Muscle of leg (tissue), 11 donors: ENCODE data around the gene BAZ1A. TPM values are rescaled to one million over a fixed set of nuclear protein-coding genes. Genes with fewer than 3 reads are reported as not detected.
A peak's percentile ranks its signal among the peaks of the same experiment; 100 is the strongest.

Experiments
- DNase-seq: peaks from one replicate; pipeline ENCODE4 v3.0.0; 2013
- H3K27ac ChIP-seq: one replicate; pipeline ENCODE4 v1.5.1; 2013; ENCODE audit warnings: mild to moderate bottlenecking, low read length, control low read depth
- H3K27me3 ChIP-seq: one replicate; pipeline ENCODE4 v1.6.1; 2013; ENCODE audit warnings: low read length; ENCODE audit not compliant: control insufficient read depth, insufficient read depth
- H3K36me3 ChIP-seq: one replicate; pipeline ENCODE4 v1.6.1; 2013; ENCODE audit warnings: low read length; ENCODE audit not compliant: control insufficient read depth, insufficient read depth
- H3K4me1 ChIP-seq: one replicate; pipeline ENCODE4 v1.6.1; 2013; ENCODE audit warnings: low read length; ENCODE audit not compliant: control insufficient read depth, insufficient read depth
- H3K4me3 ChIP-seq: one replicate; pipeline ENCODE4 v1.5.1; 2013; ENCODE audit warnings: low read length, control low read depth
- H3K9me3 ChIP-seq: replicated peaks from 2 replicates; pipeline ENCODE4 v1.6.1; 2013; ENCODE audit warnings: low read depth, low read length; ENCODE audit not compliant: control insufficient read depth
- WGBS: methylation state at CpG from one replicate; pipeline ENCODE4 v1.1.5; 2013; ENCODE audit warnings: missing lambda C conversion rate; ENCODE audit not compliant: insufficient coverage; 5-methylcytosine and 5-hydroxymethylcytosine counted together
- polyA plus RNA-seq, 8 donors: library from polyadenylated mRNA; unstranded; fragments of 120-200 nt; gene quantifications; one replicate each; pipeline versions ENCODE4 v1.2.1 to v1.2.3, GENCODE V29; 2013; ENCODE audit warnings: inconsistent platforms in 1 of 8, low replicate concordance in 1 of 8; ENCODE audit not compliant: insufficient read length in 8 of 8, insufficient read depth in 1 of 8
- total RNA-seq: library from RNA; stranded (reverse); fragments of 120-200 nt; gene quantifications from one replicate; pipeline ENCODE4 v1.2.4, GENCODE V29; 2013

BAZ1A gene
- total and polyA plus RNA-seq, 9 donors: 14.7 to 27.8 (median 19.1) TPM

DNA sequence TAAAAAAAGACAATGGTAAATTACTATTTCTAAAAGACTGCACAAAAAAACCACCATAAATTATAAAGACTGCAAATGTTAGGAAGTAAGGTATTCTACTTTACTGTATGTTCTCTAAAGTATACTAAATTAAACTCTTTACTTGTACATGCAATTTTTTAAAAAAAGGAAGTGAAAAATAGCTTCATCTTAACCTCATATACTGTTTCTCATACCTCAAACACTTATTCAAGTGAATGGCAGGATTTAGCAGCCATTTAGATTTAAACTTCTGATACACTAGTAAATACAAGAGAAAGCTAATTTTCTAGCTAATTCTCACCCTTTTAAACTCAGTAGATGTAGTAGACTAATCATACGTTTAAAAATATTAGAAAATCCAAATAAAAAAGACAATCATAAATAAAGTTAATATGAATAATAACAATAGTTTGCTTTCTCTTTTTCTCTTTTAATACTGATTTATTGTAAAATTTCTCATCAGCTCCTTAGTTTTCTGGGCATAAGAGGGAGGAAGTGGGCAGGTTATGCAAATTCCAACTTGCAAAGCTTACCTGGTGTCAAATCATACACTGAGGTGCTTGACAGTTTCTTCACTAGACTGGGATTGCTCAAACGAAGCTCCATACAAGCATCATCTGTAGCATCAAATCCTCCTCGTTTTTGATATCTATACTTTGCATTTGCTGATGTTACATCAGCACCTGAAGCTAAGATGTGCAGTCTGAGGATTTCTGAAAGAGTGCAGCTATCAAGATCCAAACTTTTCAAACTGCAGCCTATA, 89.7 kb downstream of the BAZ1A start:
- WGBS: 80% methylated on average over 2 of the region's 3 CpGs
- H3K27me3 ChIP-seq: no peaks in the 10 kb centered on the region
- peaks cover 15% of the 10 kb centered on the region for H3K36me3 ChIP-seq

DNA sequence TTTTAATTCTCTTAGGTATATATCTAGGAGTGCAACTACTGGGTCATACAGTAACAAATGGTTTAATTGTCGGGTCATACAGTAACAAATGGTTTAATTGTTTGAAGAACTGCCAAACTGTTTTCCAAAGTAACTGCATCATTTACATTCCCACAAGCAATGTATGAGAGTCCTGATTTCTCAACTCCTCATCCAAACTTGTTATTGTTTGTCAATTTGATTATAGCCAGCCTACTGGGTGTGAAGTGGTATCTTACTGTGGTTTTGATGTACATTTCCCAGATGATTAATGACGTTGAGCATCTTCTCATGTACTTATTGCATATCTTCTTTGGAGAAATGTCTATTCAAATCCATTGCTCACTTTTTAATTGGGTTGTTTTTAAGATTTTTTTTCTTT, 93.1 kb downstream of the BAZ1A start:
- Histone ChIP-seq H3K4me3 (no peak overlapping the region), H3K36me3 (peaks cover 16% of the 10 kb centered on the region), H3K27ac (no peak overlapping the region), H3K27me3 (no peaks in the 10 kb centered on the region), H3K9me3 (no peaks in the 10 kb centered on the region), H3K4me1 (no peaks in the 10 kb centered on the region)
- no peak for DNase-seq
- no CpG with 5 or more reads among the region's 2 CpGs for WGBS

More for the DNA sequence above, 89.7 kb downstream of the BAZ1A start:
- H3K4me3 ChIP-seq: no peak overlapping the region
- H3K27ac ChIP-seq: no peak overlapping the region
- no peaks in the 10 kb centered on the region for H3K9me3 ChIP-seq
- DNase-seq: no peak
- H3K4me1 ChIP-seq: no peaks in the 10 kb centered on the region

DNA sequence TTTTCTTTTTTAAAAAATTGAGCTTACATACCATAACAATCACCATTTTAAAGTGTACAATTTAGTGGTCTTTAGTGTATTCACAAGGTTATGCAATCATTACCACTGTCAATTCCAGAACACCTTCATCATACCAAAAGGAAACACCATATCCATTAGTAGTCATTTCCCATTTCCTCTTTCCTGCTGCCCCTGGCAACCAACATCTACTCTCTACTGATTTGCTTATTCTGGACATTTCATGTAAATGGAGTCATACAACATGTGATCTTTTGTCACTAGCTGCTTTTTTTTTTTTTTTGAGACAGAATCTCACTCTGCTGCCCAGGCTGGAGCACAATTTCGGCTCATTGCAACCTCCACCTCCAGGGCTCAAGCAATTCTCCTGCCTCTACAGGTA, 93.9 kb downstream of the BAZ1A start:
- Histone ChIP-seq H3K36me3 (peaks cover 17% of the 10 kb centered on the region), H3K4me1 (no peaks in the 10 kb centered on the region), H3K27me3 (no peaks in the 10 kb centered on the region), H3K27ac (no peak overlapping the region), H3K9me3 (no peaks in the 10 kb centered on the region), H3K4me3 (no peak overlapping the region)
- WGBS: no CpG with 5 or more reads among the region's 1 CpG
- peak; percentile 44 for DNase-seq

GRCh38 chr14:34780646-34781045, 94.5 kb downstream of the BAZ1A start:
- H3K4me1 ChIP-seq: no peaks in the 10 kb centered on the region
- DNase-seq: no peak
- no peak overlapping the region for H3K4me3 ChIP-seq
- no peaks in the 10 kb centered on the region for H3K27me3 ChIP-seq
- H3K27ac ChIP-seq: no peak overlapping the region
- no peaks in the 10 kb centered on the region for H3K9me3 ChIP-seq
- H3K36me3 ChIP-seq: peaks cover 19% of the 10 kb centered on the region

DNA sequence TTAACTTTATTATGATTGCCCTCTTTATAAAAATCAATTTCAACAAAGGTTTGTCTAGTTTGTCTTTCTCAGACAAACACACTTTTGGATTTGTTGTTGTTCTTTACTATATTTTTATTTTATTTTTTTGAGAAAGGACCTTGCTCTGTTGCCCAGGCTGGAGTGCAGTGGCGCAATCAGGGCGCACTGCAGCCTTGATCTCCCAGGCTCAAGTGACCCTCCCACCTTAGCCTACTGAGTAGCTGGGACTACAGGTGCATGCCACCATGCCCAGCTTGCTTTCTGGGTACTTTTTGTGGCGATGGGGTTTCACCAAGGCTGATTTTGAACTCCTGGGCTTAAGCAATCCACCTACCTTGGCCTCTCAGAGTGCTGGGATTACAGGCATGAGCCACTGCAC, 96.4 kb downstream of the BAZ1A start:
- H3K4me1 ChIP-seq: no peaks in the 10 kb centered on the region
- H3K36me3 ChIP-seq: peaks cover 20% of the 10 kb centered on the region
- no peak overlapping the region for H3K4me3 ChIP-seq
- WGBS: 100% methylated on average over 2 of the region's 3 CpGs
- DNase-seq: no peak
- H3K27me3 ChIP-seq: no peaks in the 10 kb centered on the region
- no peak overlapping the region for H3K27ac ChIP-seq
- H3K9me3 ChIP-seq: no peaks in the 10 kb centered on the region

- no peaks in the 10 kb centered on the region for H3K9me3 ChIP-seq
- peaks cover 14% of the 10 kb centered on the region for H3K36me3 ChIP-seq
- no peaks in the 10 kb centered on the region for H3K4me1 ChIP-seq
- WGBS: no CpG with 5 or more reads among the region's 1 CpG
- no peak for DNase-seq
- no peak overlapping the region for H3K4me3 ChIP-seq
- H3K27ac ChIP-seq: no peak overlapping the region
- H3K27me3 ChIP-seq: no peaks in the 10 kb centered on the region
These were observed 98.5 kb downstream of the BAZ1A start for GRCh38 chr14:34776611-34777010.

- WGBS: 92% methylated on average over 2 of the region's 4 CpGs
- peaks cover 13% of the 10 kb centered on the region for H3K36me3 ChIP-seq
- H3K27ac ChIP-seq: no peak overlapping the region
- DNase-seq: no peak
- H3K4me3 ChIP-seq: no peak overlapping the region
- no peaks in the 10 kb centered on the region for H3K27me3 ChIP-seq
- H3K4me1 ChIP-seq: no peaks in the 10 kb centered on the region
- H3K9me3 ChIP-seq: no peaks in the 10 kb centered on the region
These were observed 99.2 kb downstream of the BAZ1A start for GRCh38 chr14:34775922-34776321.

GRCh38 chr14:34775342-34775741, 99.8 kb downstream of the BAZ1A start:
- H3K27ac ChIP-seq: no peak overlapping the region
- no peak overlapping the region for H3K4me3 ChIP-seq
- no peaks in the 10 kb centered on the region for H3K4me1 ChIP-seq
- H3K9me3 ChIP-seq: no peaks in the 10 kb centered on the region
- peaks cover 13% of the 10 kb centered on the region for H3K36me3 ChIP-seq
- no peak for DNase-seq
- no peaks in the 10 kb centered on the region for H3K27me3 ChIP-seq
- WGBS: 83% methylated on average over 1 of the region's 2 CpGs

- no peaks in the 10 kb centered on the region for H3K9me3 ChIP-seq
- H3K4me1 ChIP-seq: no peaks in the 10 kb centered on the region
- no peak overlapping the region for H3K4me3 ChIP-seq
- no CpG with 5 or more reads among the region's 1 CpG for WGBS
- DNase-seq: no peak
- no peaks in the 10 kb centered on the region for H3K27me3 ChIP-seq
- H3K27ac ChIP-seq: no peak overlapping the region
- H3K36me3 ChIP-seq: peaks cover 4% of the 10 kb centered on the region
These were observed 104.3 kb downstream of the BAZ1A start for GRCh38 chr14:34770901-34771300.

DNA sequence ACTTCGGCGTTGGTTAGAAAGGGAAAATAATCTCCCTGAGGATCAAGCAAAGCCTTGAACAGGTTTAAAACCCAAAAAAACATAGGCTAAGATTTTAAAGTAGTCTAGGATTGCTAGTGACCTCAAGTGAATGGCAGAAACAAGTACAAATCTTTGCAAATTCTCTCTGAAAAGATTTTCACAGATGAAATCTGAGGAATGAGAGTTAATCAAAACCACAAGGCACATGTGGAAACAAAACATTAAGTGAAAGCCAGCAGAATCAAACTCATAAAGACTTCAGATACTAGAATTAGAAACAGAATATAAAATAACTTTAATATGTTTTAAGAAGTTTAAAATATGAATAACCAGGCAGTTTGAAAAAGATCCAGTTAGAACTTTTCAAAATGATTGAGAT, 108.6 kb downstream of the BAZ1A start:
- WGBS: no CpG with 5 or more reads among the region's 2 CpGs
- peak; percentile 66 for DNase-seq
- H3K36me3 ChIP-seq: peaks cover 21% of the 10 kb centered on the region

DNA sequence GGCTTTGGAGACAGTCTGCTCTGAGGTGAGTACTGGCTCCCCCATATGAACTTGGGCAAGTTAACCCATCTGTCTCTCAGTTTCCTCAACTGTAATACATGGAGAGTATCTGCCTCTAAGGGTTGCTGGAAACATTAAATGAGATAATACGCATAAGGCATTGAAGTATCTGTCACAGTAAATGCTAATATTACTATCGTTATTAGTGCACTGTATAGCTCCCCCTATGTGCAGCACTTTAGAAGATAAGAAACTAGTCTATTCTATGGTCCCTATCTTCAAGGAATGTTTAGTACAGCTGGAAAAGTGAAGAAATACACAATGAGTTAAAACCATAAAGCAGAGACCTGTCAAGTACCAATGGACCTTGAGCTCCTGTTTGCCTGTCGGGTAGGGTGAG, 109.1 kb downstream of the BAZ1A start:
- Histone ChIP-seq H3K36me3 (peaks cover 21% of the 10 kb centered on the region), H3K4me3 (no peak overlapping the region), H3K9me3 (no peaks in the 10 kb centered on the region), H3K4me1 (no peaks in the 10 kb centered on the region), H3K27ac (no peak overlapping the region), H3K27me3 (no peaks in the 10 kb centered on the region)
- no peak for DNase-seq
- WGBS: no CpG with 5 or more reads among the region's 3 CpGs

More for the DNA sequence above, 108.6 kb downstream of the BAZ1A start:
- Histone ChIP-seq H3K27me3 (no peaks in the 10 kb centered on the region), H3K4me1 (no peaks in the 10 kb centered on the region), H3K9me3 (no peaks in the 10 kb centered on the region), H3K27ac (no peak overlapping the region), H3K4me3 (no peak overlapping the region)
